Right lobe of liver (tissue), 6 donors: ENCODE data around the gene C10orf90. TPM values are rescaled to one million over a fixed set of nuclear protein-coding genes. Genes with fewer than 3 reads are reported as not detected.

Source experiments
- ATAC-seq, 4 donors: fragments of 200-7000 bp; cut with Tn5 transposase; one replicate each; pipeline ENCODE4 v1.9.1; 2020; ENCODE audit warnings: mild to moderate bottlenecking in 4 of 4, moderate library complexity in 4 of 4
- DNase-seq, 3 donors: peaks; one replicate each; pipeline ENCODE4 v3.0.0-alpha.2; 2020
- H3K27ac ChIP-seq, 3 donors: fragments of 200-600 bp; one replicate each; pipeline ENCODE4 v1.8.0; 2022
- H3K27me3 ChIP-seq, 2 donors: fragments of 200-600 bp; one replicate each; pipeline ENCODE4 v1.8.0; 2022
- H3K36me3 ChIP-seq, 4 donors: fragments of 200-600 bp; sonication (generic) in 1 of 4; one replicate each; pipeline versions ENCODE4 v1.5.1 to v1.8.0; 2017 to 2022; ENCODE audit warnings: control low read depth in 1 of 4
- H3K4me1 ChIP-seq, 4 donors: fragments of 200-600 bp; sonication (generic) in 1 of 4; one replicate each; pipeline versions ENCODE4 v1.5.1 to v1.8.0; 2017 to 2022; ENCODE audit warnings: control low read depth in 1 of 4
- H3K4me3 ChIP-seq, 3 donors: fragments of 200-600 bp; one replicate each; pipeline ENCODE4 v1.8.0; 2022
- H3K9me3 ChIP-seq, 4 donors: fragments of 200-600 bp; sonication (generic) in 1 of 4; one replicate each; pipeline versions ENCODE4 v1.5.1 to v1.8.0; 2017 to 2022; ENCODE audit warnings: control low read depth in 1 of 4
- CTCF ChIP-seq, 4 donors: fragments of 200-600 bp in 3 of 4; fragments of 450-650 bp in 1 of 4; IDR thresholded peaks; one replicate each; pipeline versions ENCODE4 v1.5.1 to v1.8.0; 2016 to 2022; ENCODE audit warnings: antibody characterized with exemption in 4 of 4, mild to moderate bottlenecking in 2 of 4
- POLR2A ChIP-seq: fragments of 450-650 bp; IDR thresholded peaks from one replicate; pipeline ENCODE4 v1.6.1; 2017; ENCODE audit warnings: antibody characterized with exemption, mild to moderate bottlenecking
- WGBS: methylation state at CpG from one replicate; pipeline ENCODE4 v1.1.6; 2018; ENCODE audit warnings: low coverage, low lambda C conversion rate; ENCODE audit not compliant: insufficient coverage; ENCODE audit errors: missing lambda C conversion rate; 5-methylcytosine and 5-hydroxymethylcytosine counted together
- intact Hi-C, 2 donors: fragments of 100-400 bp; cut with DNase I; formaldehyde crosslinking; loops; one replicate each; pipeline versions ENCODE4 v1.11.2 to v1.14.1; 2022
- total RNA-seq, 6 experiments: library from RNA; depleted of rRNA in 2 of 6; stranded (reverse); fragments of >200 nt in 2 of 6; fragmentation: NEBNext Ultra II Directional in 3 of 6; extraction: Animal tissue kit (Norgen Biotek cat#: 25700) in 3 of 6; gene quantifications; one replicate each; pipeline versions ENCODE4 v1.1.0 to v1.2.4, GENCODE V29; 2016 to 2023
- donor health status: DM: no; HTN: yes; CAD: no.
- donor health status: DM: no; HTN: no; CAD: no.
- donor health status: DM: no; HTN: no; CAD: no.
- donor health status: DM: no; HTN: yes; CAD: no.
- donor health status: DM: no; HTN: yes; CAD: no.

Gene C10orf90
- total RNA-seq, 6 experiments from 2014 or later: 0.22 to 0.43 TPM; not detected in 4

- TF ChIP-seq POLR2A (no peak), CTCF (IDR thresholded peaks at IDR 0.05) (no peak)
- H3K36me3 ChIP-seq: no peaks in the 10 kb centered on the region
- no peak overlapping the region for H3K27ac ChIP-seq
- ATAC-seq (no peak), DNase-seq (no peak)
- no peaks in the 10 kb centered on the region for H3K4me1 ChIP-seq
- H3K4me3 ChIP-seq: no peak overlapping the region
- peaks cover 0 to 4% of the 10 kb centered on the region in 2 donors for H3K27me3 ChIP-seq
- intact Hi-C loops: loop anchor here in 1 of 2 donors (10.0 kb wide), 1 partner anchor 524 kb away; no protein-coding TSS in a partner anchor
- H3K9me3 ChIP-seq: no peaks in the 10 kb centered on the region
- WGBS: 75% methylated on average over 2 of the region's 9 CpGs
Measured at GRCh38 chr10:126508535-126509040, 161.9 kb downstream of the C10orf90 start.

GRCh38 chr10:126504761-126505112 lies 165.8 kb downstream of the C10orf90 start:
- TF ChIP-seq POLR2A: no peak
- TF ChIP-seq CTCF (IDR thresholded peaks at IDR 0.05): no peak
- H3K4me1 ChIP-seq: no peaks in the 10 kb centered on the region
- WGBS: 67% methylated on average over 9 of the region's 16 CpGs
- intact Hi-C loops: loop anchor here in 1 of 2 donors (10.0 kb wide), 1 partner anchor 520 kb away; no protein-coding TSS in a partner anchor
- DNase-seq: no peak
- H3K27me3 ChIP-seq: peaks cover 0 to 2% of the 10 kb centered on the region in 2 donors
- no peak for ATAC-seq
- no peak overlapping the region for H3K27ac ChIP-seq
- no peak overlapping the region for H3K4me3 ChIP-seq
- H3K9me3 ChIP-seq: no peaks in the 10 kb centered on the region
- no peaks in the 10 kb centered on the region for H3K36me3 ChIP-seq

DNA sequence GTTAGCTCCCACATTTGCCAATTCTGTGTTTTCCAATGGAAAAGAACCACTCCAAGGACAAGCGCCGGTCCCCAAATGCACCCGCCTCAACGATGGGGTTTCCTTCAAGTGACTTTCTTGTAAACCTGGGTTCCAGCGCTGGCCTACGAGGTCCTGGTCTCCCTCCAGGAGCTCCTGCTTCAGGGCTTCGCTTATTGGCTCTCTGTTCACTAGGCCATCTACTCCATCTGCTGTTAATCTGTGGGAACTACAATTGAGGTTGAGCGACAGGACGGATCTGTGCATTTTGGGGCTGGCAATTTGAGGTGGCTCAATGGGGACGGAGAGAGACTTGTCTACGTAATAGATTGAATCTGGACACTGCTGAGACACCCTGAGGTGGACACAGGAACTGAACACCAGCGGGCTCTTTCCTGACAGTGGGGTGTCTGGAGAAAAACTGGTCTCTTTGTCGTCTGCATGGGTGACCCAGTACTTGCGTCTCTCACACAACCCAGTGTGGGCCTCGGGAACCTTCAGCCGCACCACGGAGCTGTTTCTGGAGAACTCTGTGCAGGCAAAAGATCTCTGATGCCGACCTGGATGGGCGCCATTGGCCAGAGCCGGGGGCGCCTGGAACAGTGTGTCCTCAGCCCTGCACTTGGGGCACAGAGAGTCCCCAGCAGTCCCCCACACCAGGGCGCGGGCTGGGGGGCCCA lies 166.3 kb downstream of the C10orf90 start:
- intact Hi-C loops: loop anchor here in 1 of 2 donors (10.0 kb wide), 1 partner anchor 519 kb away; no protein-coding TSS in a partner anchor
- 32% methylated on average over 12 of the region's 23 CpGs for whole genome bisulfite sequencing
- ATAC-seq (peak; percentile 76 to 89 (median 86)), DNase-seq (peak in 1 of 3 donors; percentile 46)
- Histone ChIP-seq H3K4me3 (no peak overlapping the region), H3K9me3 (no peaks in the 10 kb centered on the region), H3K27me3 (no peaks in the 10 kb centered on the region), H3K36me3 (no peaks in the 10 kb centered on the region), H3K27ac (no peak overlapping the region), H3K4me1 (no peaks in the 10 kb centered on the region)
- no peak for TF ChIP-seq POLR2A
- TF ChIP-seq CTCF (IDR thresholded peaks at IDR 0.05): peak; percentile 55 to 74 (median 64)

- H3K27me3 ChIP-seq: no peaks in the 10 kb centered on the region
- H3K27ac ChIP-seq: no peak overlapping the region
- H3K9me3 ChIP-seq: no peaks in the 10 kb centered on the region
- 84% methylated on average over 11 of the region's 12 CpGs for WGBS
- H3K4me1 ChIP-seq: no peaks in the 10 kb centered on the region
- intact Hi-C loops: loop anchor here in 1 of 2 donors (10.0 kb wide), 1 partner anchor 519 kb away; no protein-coding TSS in a partner anchor
- no peak overlapping the region for H3K4me3 ChIP-seq
- TF ChIP-seq CTCF (IDR thresholded peaks at IDR 0.05) (no peak), POLR2A (no peak)
- no peaks in the 10 kb centered on the region for H3K36me3 ChIP-seq
- no peak for ATAC-seq
- no peak for DNase-seq
Measured at GRCh38 chr10:126503392-126504062, 167.0 kb downstream of the C10orf90 start.
